ENCODE data around the gene APLNR.

The APLNR gene

DNA sequence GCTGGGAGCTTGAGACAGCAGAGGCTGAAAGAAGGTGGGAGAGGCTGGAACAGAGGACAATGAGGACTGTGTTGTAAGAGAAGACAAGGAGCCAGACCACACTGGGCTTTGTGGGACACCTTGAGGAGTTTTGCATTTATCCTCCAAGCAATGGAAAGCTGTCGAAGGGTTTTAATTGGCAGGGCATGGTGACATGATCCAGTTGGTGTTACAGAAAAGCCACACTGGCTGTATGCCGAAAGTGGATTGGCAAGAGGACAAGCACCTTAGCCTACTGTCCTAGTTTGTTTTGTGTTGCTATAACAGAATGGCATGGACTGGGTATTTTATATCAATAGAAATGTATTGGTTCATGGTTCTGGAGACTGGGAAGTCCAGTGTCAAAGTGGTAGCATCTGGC, 14.0 kb upstream of the APLNR start:
- DNase-seq, result no peak

DNA sequence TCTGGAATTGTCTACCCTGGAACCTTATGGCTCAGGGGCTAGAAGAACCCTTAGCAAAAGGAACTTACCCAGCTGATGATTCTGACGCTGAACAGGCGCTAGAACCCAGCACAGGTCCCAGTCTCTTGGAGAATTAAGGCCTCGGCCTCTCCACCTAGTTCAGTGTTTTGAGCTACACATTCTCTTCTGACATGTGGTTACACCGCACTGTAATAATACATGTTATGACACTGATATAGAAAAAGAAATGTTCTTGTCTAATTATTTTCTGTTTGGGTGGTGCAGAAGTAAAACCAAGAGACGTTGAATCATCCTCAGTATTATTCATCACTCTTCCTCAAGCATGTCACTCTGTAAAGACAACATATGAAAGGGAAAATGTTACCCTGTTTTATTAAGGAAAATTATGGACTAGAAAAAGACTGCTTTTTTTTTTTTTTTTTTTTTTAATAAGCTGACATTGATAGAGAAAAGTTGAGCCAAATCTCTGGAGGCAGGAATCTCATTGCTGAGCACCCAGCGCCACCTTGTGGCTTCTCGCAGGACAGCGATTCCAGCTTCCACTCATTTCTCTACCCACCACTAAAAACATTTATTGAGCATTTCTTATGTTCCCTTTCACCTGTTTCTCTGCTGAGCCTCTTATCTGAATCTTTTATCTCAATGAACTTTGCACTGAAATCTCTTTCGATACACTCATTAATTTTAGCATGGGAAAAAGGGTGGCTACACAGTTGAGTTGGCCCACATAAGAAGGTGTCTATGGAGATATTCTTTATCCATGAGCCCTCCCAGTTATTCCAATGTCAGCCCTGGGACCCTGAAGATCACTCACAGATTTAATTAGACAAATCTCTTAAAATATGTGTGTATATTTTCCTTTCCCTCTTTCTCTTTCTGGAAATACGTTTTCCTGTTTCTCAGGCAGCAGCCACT, 12.6 kb upstream of the APLNR start:
- DNase-seq, result peak; percentile 63

DNA sequence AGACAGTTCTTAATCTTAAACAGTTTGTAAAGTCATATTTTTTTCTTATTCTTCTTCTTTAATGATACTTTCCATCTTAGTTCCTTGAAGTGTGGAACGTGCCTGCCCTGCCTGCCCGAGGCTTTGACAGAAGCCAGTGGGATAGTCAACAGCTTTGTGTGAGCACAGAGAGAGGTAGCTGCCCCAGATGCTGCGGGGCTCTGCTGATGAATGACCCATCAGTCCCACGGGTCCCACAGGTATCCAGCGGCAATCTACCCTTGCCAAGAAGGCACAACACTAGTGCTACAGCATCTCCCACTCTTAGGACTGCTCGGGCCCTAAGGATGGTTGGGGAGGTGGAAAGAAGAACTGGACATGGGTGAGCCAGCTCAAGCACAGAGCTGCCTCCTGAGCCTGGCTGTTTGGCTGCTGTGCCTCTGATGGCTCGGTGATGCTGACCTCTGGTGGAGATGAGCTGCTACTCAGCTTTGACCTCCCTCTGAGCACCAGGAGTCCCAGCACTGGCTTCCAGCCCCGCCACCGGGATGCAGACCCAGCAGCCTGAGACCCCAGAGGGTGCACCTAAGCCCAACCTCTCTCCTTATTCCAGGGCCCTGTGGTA, 11.8 kb upstream of the APLNR start:
- peak; percentile 41 for DNase-seq

DNA sequence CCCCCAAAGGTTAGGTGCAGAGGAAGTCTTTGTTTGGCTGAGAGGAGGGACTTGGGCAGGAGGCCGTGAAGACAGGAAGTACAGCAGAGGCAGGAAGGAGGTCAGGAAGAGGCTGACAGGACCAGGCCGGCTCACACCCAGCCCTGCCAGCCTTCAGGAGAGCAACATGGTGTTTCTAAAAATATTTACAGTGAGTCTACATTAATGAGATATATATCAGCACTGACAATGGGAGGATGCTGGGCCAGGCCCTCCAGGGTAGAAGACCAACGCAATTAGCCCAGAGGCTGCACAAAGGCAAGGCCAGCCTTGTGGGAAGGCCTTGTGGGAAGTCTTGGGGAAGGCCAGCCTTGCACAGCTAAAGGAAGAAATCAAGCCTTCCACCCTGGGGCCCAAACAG, 7.9 kb upstream of the APLNR start:
- DNase-seq, result no peak

DNA sequence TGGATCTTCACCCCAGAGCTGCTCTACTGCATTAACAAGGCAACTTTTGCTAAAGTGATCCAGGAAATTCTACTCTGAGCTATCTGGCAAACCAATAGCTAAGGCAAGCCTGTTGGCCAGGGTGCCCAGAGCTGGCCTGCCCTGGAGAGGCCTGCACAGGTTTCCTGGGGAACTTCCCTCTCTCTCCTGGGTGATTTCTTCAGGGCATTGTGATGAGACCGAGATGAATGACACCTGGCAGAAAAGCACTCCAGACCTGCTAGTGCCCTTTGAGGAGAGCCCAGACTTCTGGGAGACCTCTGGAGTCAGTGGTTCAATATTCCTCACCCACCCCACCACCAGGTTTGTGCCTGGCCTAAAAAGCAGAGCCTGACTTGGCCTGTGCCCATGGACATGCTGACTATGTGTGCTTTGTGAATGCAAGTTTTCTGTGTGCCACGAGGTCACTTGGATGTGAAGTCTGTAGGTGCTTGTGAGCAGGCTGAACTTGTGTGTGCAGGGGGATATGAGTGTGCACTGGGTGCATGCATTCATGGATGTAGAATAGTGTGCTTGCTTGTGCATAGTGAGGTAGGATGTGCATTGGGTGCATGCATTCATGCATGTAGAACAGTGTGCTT, 4.4 kb upstream of the APLNR start:
- DNase-seq, result no peak

- DNase-seq, result no peak
Measured at GRCh38 chr11:57240757-57241156, 3.7 kb upstream of the APLNR start.

DNA sequence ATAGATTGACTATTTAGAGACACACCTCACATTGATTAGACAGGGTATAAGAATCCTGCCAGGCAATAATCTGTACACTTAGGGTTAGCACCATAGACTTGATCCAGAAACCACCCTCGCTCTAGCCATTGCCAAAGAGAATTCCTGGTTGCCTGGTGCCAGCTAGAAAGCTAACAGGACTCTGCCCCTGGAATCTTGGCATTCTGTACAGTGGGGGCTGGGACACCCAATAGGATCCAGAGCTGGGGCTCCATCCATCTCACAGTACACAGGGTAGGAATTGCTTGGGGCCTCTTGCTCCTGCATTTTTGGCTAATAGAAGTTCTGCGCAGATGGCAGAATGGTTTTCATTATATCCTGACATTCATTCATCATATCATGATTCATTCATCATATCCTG, 3.0 kb upstream of the APLNR start:
- DNase-seq, result no peak

DNA sequence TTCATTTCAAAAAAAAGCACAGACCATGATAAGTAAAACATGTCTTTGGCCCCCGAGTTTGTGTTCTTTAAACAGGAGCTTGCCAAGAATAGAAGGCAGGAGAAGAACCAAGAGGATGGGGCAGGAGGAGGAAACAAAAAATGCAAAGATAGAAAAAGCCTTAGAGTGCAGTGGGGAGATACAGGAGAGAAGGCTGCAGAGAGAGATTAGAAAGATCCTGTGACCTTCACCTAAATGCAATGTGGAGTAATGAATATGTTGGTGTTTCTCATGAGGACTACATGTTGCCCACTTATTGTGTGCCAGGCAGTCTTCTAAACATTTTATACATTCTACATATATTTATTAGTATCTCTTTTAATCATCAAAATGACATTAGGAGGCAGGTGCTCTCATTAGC, 2.3 kb upstream of the APLNR start:
- no peak for DNase-seq

GRCh38 chr11:57235761-57236703, 1.0 kb downstream of the APLNR start:
- DNase-seq, result no peak

DNA sequence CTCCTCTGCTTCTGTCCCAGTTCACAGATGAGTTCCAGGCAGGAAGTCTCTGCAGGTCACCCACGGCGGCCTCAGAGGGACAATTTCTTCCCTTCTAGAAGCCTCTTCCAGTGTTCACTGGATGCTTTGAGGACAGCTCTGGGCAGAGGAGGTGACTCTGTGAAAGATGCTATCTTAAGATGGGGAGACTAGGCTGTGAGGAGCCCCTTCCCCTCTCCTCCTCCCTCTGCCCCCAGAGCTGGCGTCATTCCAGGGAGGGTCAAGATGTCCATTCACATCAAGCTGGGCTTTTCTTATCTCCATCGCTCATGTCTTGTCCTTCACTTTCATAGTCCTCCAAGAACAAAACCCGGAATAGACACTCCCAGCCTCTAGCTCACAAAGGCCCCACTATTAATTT, 3.3 kb downstream of the APLNR start:
- DNase-seq, result no peak

GRCh38 chr11:57231539-57232253, 5.4 kb downstream of the APLNR start:
- no peak for DNase-seq

- no peak for DNase-seq
Measured at GRCh38 chr11:57230791-57231538, 6.1 kb downstream of the APLNR start.

- no peak for DNase-seq
Measured at GRCh38 chr11:57230316-57230715, 6.7 kb downstream of the APLNR start.

- no peak for DNase-seq
Measured at GRCh38 chr11:57228600-57228999, 8.4 kb downstream of the APLNR start.

GRCh38 chr11:57224537-57224936, 12.5 kb downstream of the APLNR start:
- DNase-seq, result no peak

- DNase-seq, result no peak
Measured at GRCh38 chr11:57224128-57224527, 12.9 kb downstream of the APLNR start.

GRCh38 chr11:57223601-57224000, 13.4 kb downstream of the APLNR start:
- no peak for DNase-seq

DNA sequence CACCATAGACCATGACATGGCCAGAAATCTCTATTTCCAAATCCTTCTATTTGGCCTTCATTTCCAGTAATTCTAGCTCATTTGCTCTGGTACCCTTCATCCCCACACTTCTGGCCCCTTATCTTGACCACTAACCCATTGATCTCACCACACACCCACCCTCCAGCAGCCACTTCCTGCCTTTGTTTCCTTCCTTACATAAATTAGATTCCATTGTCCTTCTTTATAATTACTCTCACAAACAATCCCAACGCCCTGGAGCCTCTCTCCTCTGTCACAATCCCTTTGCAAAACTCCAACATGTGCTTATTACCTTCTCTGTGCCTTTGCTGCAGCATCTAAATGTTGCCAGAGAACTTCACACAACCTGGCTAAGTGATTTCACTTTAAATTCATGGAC, 14.8 kb downstream of the APLNR start:
- no peak for DNase-seq

DNA sequence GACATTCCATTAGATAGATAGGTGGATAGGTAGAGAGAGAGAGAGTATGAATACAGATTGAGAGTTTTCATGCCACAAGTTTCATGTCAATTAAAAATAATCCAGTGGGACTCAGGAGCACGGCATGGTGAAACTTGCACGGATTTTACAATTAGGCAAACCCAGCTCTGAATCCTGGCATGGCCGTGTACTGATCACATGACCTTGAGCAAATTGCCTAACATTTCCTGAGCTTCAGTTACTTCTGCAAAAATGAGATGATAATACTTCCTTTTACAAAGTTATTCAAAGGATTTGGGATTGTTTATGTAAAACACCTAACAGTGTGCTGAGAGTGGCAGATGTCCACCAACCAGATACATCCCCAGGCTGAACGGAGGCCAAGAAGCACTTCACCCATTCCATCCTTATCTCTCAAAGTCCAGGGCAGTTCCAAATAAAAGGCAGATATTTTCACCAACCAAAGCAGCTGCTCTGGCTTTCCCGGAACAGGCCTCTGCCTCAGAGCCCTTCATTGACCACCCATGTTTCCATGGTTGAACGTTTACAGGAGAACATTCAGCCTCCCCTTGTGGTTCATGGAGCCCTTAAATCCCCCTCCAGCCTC, 17.9 kb downstream of the APLNR start:
- no peak for DNase-seq

DNA sequence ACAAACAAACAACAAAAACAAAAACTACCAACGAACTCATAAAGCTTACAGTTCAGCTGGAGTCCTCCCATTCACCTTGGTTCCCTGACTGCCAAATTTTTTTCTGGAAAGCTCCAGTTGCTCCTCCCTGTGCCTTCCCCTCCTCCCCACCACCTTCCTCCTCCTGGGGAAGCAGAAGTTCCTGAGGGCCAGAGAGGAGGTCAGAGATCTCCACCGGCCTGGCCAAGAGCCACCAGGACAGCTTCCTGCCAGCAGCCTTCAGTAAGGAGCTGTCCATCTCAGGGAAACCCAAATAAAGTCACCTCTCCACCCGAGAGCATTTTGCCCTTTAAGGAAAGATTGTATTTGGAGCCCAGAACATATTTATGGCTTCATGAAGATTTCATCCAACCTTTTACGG, 20.0 kb downstream of the APLNR start:
- no peak for DNase-seq

- DNase-seq, result no peak
Measured at GRCh38 chr11:57216463-57216862, 20.6 kb downstream of the APLNR start.
